Measurements from ENCODE around the gene NCAN.
A peak's percentile ranks its signal among the peaks of the same experiment; 100 is the strongest.

NCAN gene

DNA sequence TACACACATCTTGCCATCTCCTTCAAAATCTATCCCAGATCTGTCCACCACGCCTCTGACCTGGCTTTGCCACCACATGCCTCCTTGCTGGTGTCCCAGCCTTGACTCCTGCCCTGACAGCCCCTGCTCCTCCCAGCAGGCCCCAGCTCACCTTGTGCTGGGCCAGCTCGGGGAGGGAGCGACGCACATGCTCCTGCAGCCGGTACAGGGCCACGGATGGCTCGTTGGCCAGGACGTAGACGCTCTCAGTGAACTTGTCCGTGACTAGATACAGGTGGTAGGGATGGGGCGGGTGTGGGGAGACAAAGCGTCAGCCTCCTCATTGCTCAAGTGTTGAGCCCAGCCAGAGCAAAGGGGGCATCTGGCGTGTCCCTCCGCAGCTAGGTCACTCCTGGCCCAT, 25.0 kb upstream of the NCAN start:
- TF ChIP-seq, protein P1, sequence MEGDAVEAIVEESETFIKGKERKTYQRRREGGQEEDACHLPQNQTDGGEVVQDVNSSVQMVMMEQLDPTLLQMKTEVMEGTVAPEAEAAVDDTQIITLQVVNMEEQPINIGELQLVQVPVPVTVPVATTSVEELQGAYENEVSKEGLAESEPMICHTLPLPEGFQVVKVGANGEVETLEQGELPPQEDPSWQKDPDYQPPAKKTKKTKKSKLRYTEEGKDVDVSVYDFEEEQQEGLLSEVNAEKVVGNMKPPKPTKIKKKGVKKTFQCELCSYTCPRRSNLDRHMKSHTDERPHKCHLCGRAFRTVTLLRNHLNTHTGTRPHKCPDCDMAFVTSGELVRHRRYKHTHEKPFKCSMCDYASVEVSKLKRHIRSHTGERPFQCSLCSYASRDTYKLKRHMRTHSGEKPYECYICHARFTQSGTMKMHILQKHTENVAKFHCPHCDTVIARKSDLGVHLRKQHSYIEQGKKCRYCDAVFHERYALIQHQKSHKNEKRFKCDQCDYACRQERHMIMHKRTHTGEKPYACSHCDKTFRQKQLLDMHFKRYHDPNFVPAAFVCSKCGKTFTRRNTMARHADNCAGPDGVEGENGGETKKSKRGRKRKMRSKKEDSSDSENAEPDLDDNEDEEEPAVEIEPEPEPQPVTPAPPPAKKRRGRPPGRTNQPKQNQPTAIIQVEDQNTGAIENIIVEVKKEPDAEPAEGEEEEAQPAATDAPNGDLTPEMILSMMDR (IDR thresholded peaks at IDR 0.05; ENCODE audit: extremely low read depth, missing control alignments), result no peak
- DNase-seq (ENCODE audit: low spot score), result no peak

DNA sequence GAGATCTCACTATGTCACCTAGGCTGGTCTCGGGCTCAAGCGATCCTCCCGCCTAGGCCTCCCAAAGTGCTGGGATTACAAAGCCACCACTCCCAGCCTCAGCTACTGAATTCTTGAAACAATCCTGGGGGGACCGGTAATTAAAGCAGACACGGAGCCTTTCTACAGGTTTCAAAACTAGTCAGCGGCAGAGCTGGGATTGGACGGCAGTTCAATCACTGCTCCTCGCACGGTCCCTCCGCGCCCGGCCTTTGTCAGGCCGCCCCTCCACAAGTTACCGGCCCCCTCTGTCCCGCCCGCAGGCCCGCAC, 20.0 kb upstream of the NCAN start:
- TF ChIP-seq, protein P1 (IDR thresholded peaks at IDR 0.05; ENCODE audit: extremely low read depth, missing control alignments), result no peak
- DNase-seq (ENCODE audit: low spot score), result no peak

DNA sequence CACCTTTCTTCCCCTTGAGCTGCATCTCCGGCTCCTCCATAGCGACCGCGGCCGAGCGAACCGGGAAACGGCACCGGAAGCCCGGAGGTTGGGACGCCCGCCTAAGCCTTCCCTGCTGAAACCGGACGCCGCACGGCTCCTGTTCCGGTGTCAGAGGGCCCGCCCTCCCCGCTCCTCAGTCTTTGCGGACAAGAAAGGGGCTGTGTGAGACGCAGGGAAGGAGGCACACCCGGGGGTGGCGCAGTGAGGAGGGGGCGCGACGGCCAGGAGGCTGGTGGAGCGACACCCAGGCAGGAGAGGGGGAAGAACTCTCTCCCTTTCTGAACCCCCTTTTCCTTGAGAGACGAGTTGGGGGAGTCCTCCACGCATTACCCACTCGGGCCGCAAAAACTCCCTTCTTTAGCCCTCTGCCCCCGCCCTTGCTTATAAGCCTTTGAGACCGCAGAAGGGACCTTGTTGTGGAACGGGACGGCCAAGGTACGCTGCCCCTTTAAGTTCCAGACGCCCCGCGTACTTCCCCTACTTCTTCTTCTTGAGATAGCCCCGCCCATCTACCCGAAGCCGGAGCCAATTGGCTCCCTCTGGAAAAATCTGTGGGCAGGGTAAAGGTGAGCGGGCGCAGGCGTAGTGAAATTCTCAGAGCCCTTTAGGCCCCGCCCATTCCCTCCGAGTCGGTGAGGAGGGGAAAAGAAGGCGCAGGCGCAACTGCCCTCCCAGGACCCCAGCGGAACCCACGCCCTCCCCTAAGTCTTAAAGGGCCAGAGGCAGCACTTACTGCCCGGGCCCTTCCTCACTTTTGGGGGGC, 19.5 kb upstream of the NCAN start, which contains the start of the genes BORCS8 and RFXANK:
BORCS8 (minus strand) TSS at position 75 of the 805 bp plus-strand sequence; CDS start at position 40, 35 bp downstream.
RFXANK (plus strand) TSS at position 181 of the 805 bp plus-strand sequence. CDS start 1,689 bp downstream, outside the sequence.
- TF ChIP-seq, protein P1 (IDR thresholded peaks at IDR 0.05; ENCODE audit: extremely low read depth, missing control alignments), result no peak
- peak; percentile 95 for DNase-seq (ENCODE audit: low spot score)

DNA sequence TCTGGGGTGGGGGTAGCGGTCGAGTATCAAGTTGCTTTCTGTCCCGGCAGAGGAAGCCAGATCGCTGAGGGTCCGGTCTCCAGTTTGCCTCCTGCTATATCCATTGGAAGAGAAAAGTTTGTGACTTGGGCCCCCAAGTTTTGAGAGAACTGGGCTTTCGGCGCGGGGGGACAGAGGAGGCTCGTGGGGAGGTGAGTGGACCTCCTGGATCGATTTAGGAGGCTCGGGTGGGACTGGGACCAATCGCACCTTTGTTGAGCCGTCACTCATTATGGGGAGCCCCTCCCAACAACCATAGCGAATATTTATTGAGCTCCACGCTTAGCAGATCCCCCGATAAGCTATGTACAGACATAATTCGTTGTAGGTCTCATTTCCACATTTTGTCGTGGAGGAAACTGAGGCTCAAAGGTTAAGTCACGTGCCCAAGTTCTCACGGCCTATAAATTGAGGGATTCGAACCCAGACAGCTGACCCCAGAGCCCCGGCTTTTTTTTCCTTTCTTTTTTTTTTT, 18.8 kb upstream of the NCAN start:
- DNase-seq (ENCODE audit: low spot score), result no peak
- TF ChIP-seq, protein P1 (IDR thresholded peaks at IDR 0.05; ENCODE audit: extremely low read depth, missing control alignments), result no peak

DNA sequence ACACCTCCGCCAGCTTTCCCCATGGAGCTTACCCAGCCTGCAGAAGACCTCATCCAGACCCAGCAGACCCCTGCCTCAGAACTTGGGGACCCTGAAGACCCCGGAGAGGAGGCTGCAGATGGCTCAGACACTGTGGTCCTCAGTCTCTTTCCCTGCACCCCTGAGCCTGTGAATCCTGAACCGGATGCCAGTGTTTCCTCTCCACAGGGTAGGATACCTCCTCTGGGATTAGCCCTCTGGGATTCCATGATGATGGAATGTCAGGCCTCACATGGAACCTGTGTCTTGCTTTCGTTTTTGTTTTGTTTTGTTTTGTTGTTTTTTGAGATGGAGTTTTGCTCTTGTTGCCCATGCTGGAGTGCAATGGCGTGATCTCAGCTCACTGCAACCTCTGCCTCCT, 17.8 kb upstream of the NCAN start:
- TF ChIP-seq, protein P1 (IDR thresholded peaks at IDR 0.05; ENCODE audit: extremely low read depth, missing control alignments), result no peak
- no peak for DNase-seq (ENCODE audit: low spot score)

DNA sequence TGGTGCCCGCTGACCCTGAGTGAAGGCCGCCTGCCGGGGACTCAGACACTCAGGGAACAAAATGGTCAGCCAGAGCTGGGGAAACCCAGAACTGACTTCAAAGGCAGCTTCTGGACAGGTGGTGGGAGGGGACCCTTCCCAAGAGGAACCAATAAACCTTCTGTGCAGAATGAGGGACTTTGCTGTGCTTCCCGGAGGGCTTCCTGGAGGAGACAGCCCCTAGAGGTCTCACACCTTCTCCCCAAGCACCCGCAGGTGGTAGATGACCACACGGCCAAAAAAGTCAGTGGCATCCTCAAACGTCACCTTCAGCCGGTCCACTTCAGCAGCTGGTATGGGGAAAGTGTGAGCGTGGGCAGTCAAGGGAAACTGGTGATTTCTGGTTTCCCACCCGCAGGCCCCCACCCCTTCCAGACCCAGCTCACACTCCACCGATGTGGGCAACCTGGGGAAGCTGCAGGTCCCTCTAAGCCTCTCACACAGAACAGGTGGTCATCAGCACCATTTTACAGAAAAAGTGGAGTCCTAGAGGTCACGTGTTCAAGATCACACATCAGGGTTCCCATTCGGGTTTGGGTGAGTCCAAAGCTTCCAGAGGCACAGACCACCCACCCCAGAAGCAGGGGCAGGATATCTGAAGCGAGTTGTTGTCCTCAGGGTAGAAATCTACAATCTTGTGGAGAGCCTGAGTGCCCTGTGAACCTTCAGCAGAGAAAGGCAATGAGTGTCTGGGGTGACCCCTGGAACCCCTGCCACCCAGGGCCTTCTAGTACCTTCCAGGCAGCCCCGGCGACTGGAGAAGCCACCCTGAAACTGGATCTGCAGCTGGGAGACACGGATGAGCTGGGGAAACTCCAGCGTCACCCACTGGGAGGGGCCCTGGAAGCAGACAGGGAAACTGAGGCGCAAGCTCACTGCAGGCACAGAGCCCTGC, 9.8 kb upstream of the NCAN start:
- TF ChIP-seq, protein P1 (IDR thresholded peaks at IDR 0.05; ENCODE audit: extremely low read depth, missing control alignments), result no peak
- no peak for DNase-seq (ENCODE audit: low spot score)

DNA sequence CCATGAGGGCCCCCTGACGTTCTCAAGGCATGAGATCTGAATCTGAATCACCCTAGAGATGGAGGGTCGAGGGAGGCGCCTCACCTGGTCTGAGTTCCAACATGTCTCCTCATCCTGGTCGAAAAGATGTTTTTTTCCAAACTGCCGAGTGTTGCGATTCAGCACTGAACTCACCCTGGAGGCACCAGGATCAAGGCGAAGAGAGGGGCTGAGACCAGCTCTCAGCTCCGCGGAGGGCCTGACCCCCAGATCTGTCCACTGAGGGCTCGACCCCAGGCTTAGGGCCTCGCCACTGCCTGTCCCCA, 9.1 kb upstream of the NCAN start:
- TF ChIP-seq, protein P1 (IDR thresholded peaks at IDR 0.05; ENCODE audit: extremely low read depth, missing control alignments), result no peak
- DNase-seq (ENCODE audit: low spot score), result no peak
